ENCODE measurements around the gene INO80E.

GRCh38 chr16:30018731-30019158 is 22.7 kb downstream of the INO80E start:
- TF ChIP-seq CTCF (IDR thresholded peaks at IDR 0.05; ENCODE audit: control extremely low read depth in 1 of 3, insufficient read depth in 1 of 3, low read depth in 1 of 3, low read length in 3 of 3) (no peak), CBX8 (IDR thresholded peaks at IDR 0.05; ENCODE audit: borderline replicate concordance, low read depth, low read length) (no peak), RBBP5 (IDR thresholded peaks at IDR 0.05; ENCODE audit: borderline replicate concordance, low read depth, low read length) (no peak), CHD7 (IDR thresholded peaks at IDR 0.05; ENCODE audit: insufficient replicate concordance, low read length) (no peak), SIN3A (conservative IDR thresholded peaks at IDR 0.05 in 1 of 2, IDR thresholded peaks at IDR 0.05 in 1 of 2; ENCODE audit: low read depth in 1 of 2, low read length in 2 of 2) (no peak), POLR2A (IDR thresholded peaks at IDR 0.05; ENCODE audit: control extremely low read depth in 1 of 2, low read depth in 2 of 2, low read length in 2 of 2) (no peak)
